IMR-90 (cell line): ENCODE measurements around the gene CRYBA2. TPM values are rescaled to one million over a fixed set of nuclear protein-coding genes. Genes with fewer than 3 reads are reported as not detected.

Experiments used
- ATAC-seq: fragments of 200-7000 bp; cut with Tn5 transposase; 2 replicates; pipeline ENCODE4 v1.9.1; 2020; ENCODE audit warnings: low read depth, mild to moderate bottlenecking, moderate library complexity
- BruUV-seq: library from RNA; stranded (reverse); fragments of 400-500 nt; replicated peaks from 2 replicates; lab custom pipeline; 2021; lab: Mats Ljungman, UMichigan
- CTCF ChIA-PET: fragments of 300-600 bp; formaldehyde crosslinking; extraction: SDS; loops from one replicate; lab custom pipeline; 2021; ENCODE audit warnings: antibody characterized with exemption; lab: Yijun Ruan, JAX
- POLR2A ChIA-PET: fragments of 300-600 bp; sonication (Branson Sonifier 250); formaldehyde crosslinking; loops from one replicate; lab custom pipeline; 2022; ENCODE audit warnings: antibody characterized with exemption; ENCODE audit not compliant: unreplicated experiment; lab: Charles Lee
- DNase-seq: peaks from one replicate; pipeline ENCODE4 v3.0.0; 2013
- H2AFZ ChIP-seq: replicated peaks from 2 replicates; pipeline ENCODE3; 2013; ENCODE audit warnings: low read length, mild to moderate bottlenecking; ENCODE audit not compliant: poor library complexity
- H2AK5ac ChIP-seq: 2 replicates; pipeline ENCODE4 v1.6.1; 2013; ENCODE audit warnings: low read depth, low read length, inconsistent platforms
- H2AK9ac ChIP-seq: replicated peaks from 2 replicates; pipeline ENCODE3; 2013; ENCODE audit warnings: mild to moderate bottlenecking, low read depth, low read length, moderate library complexity; ENCODE audit not compliant: poor library complexity
- H2BK120ac ChIP-seq: 2 replicates; pipeline ENCODE4 v1.6.1; 2013; ENCODE audit warnings: low read depth, low read length, inconsistent platforms
- H2BK15ac ChIP-seq: 3 replicates; pipeline ENCODE4 v1.6.1; 2013; ENCODE audit warnings: low read depth, low read length, inconsistent platforms
- H2BK20ac ChIP-seq: 2 replicates; pipeline ENCODE4 v1.6.1; 2013; ENCODE audit warnings: low read depth, mild to moderate bottlenecking, inconsistent platforms, low read length, moderate library complexity
- H2BK5ac ChIP-seq: 2 replicates; pipeline ENCODE4 v1.6.1; 2013; ENCODE audit warnings: mild to moderate bottlenecking, low read depth, low read length, inconsistent platforms; ENCODE audit not compliant: poor library complexity, severe bottlenecking
- H3K14ac ChIP-seq: replicated peaks from 2 replicates; pipeline ENCODE4 v1.6.1; 2013; ENCODE audit warnings: low read depth, low read length, inconsistent platforms
- H3K18ac ChIP-seq: 2 replicates; pipeline ENCODE4 v1.6.1; 2013; ENCODE audit warnings: low read depth, low read length, control low read depth
- H3K23ac ChIP-seq: 2 replicates; pipeline ENCODE4 v1.6.1; 2013; ENCODE audit warnings: low read depth, low read length, inconsistent platforms
- H3K27ac ChIP-seq: 2 replicates; pipeline ENCODE4 v1.5.1; 2013; ENCODE audit warnings: mild to moderate bottlenecking, control low read depth, low read length; ENCODE audit not compliant: insufficient read depth
- H3K27me3 ChIP-seq: 2 replicates; pipeline ENCODE4 v1.6.1; 2013; ENCODE audit warnings: low read length; ENCODE audit not compliant: control insufficient read depth, insufficient read depth
- H3K36me3 ChIP-seq: 2 replicates; pipeline ENCODE4 v1.6.1; 2013; ENCODE audit warnings: low read length, mixed read lengths; ENCODE audit not compliant: control insufficient read depth, insufficient read depth
- H3K4ac ChIP-seq: 2 replicates; pipeline ENCODE4 v1.6.1; 2013; ENCODE audit warnings: low read depth, low read length, inconsistent platforms
- H3K4me1 ChIP-seq: 2 replicates; pipeline ENCODE4 v1.6.1; 2013; ENCODE audit warnings: low read length, mixed read lengths; ENCODE audit not compliant: control insufficient read depth, insufficient read depth
- H3K4me2 ChIP-seq: 2 replicates; pipeline ENCODE4 v1.6.1; 2013; ENCODE audit warnings: low read depth, mild to moderate bottlenecking, control low read depth, low read length, moderate library complexity
- H3K4me3 ChIP-seq: 2 replicates; pipeline ENCODE4 v1.5.1; 2013; ENCODE audit warnings: low read depth, mild to moderate bottlenecking, control low read depth, low read length, moderate library complexity; ENCODE audit not compliant: insufficient read depth
- H3K56ac ChIP-seq: 2 replicates; pipeline ENCODE4 v1.6.1; 2013; ENCODE audit warnings: low read length, inconsistent platforms; ENCODE audit not compliant: insufficient read depth; ENCODE audit errors: extremely low read depth
- H3K79me1 ChIP-seq, 2 experiments: 2 replicates each; pipeline ENCODE4 v1.6.1; 2013; ENCODE audit warnings: low read length in 2 of 2, inconsistent platforms in 1 of 2, low read depth in 1 of 2
- H3K9ac ChIP-seq: 2 replicates; pipeline ENCODE4 v1.6.1; 2013; ENCODE audit warnings: low read depth, low read length, control low read depth
- H3K9me1 ChIP-seq: 2 replicates; pipeline ENCODE4 v1.6.1; 2013; ENCODE audit warnings: low read length, inconsistent platforms; ENCODE audit not compliant: insufficient read depth
- H3K9me3 ChIP-seq: 2 replicates; pipeline ENCODE4 v1.6.1; 2013; ENCODE audit warnings: low read length; ENCODE audit not compliant: control insufficient read depth, insufficient read depth
- H4K20me1 ChIP-seq: 2 replicates; pipeline ENCODE4 v1.6.1; 2013; ENCODE audit warnings: low read length, inconsistent platforms; ENCODE audit not compliant: insufficient read depth
- H4K5ac ChIP-seq: 2 replicates; pipeline ENCODE4 v1.6.1; 2013; ENCODE audit warnings: mild to moderate bottlenecking, low read depth, low read length, control low read depth
- H4K8ac ChIP-seq, 2 experiments: 2 replicates each; pipeline ENCODE4 v1.6.1; 2013; ENCODE audit warnings: low read depth in 2 of 2, low read length in 2 of 2, control low read depth in 1 of 2, inconsistent platforms in 1 of 2
- H4K91ac ChIP-seq: 2 replicates; pipeline ENCODE4 v1.6.1; 2013; ENCODE audit warnings: low read depth, low read length, inconsistent platforms; ENCODE audit not compliant: insufficient read depth
- CHD1 ChIP-seq: IDR thresholded peaks from 2 replicates; pipeline ENCODE4 v1.6.1; 2012; ENCODE audit warnings: low read depth, low read length, improper control_type of control experiment
- ELK1 ChIP-seq: fragments of 150-350 bp; IDR thresholded peaks from 2 replicates; pipeline ENCODE4 v1.6.1; 2016; ENCODE audit warnings: low read depth, mild to moderate bottlenecking, low read length, moderate library complexity, borderline replicate concordance
- MAZ ChIP-seq: IDR thresholded peaks from 2 replicates; pipeline ENCODE4 v1.6.1; 2012; ENCODE audit warnings: low read depth, mild to moderate bottlenecking, low read length, improper control_type of control experiment, moderate library complexity, borderline replicate concordance
- POLR2A ChIP-seq: IDR thresholded peaks from 2 replicates; pipeline ENCODE4 v1.6.1; 2012; ENCODE audit warnings: mild to moderate bottlenecking, low read depth, low read length
- RAD21 ChIP-seq: IDR thresholded peaks from 2 replicates; pipeline ENCODE4 v1.6.1; 2012; ENCODE audit warnings: low read length, improper control_type of control experiment
- RFX5 ChIP-seq: IDR thresholded peaks from 2 replicates; pipeline ENCODE4 v1.8.0; 2012; ENCODE audit warnings: low read depth, mild to moderate bottlenecking, low read length, moderate library complexity
- SMC3 ChIP-seq: fragments of 150-350 bp; IDR thresholded peaks from 2 replicates; pipeline ENCODE4 v1.6.1; 2016; ENCODE audit warnings: low read depth, mild to moderate bottlenecking, antibody characterized with exemption, low read length, moderate library complexity
- WGBS, 2 experiments: methylation state at CpG; one replicate each; pipeline versions ENCODE4 v1.1.5 to v1.1.7; 2013; ENCODE audit warnings: missing lambda C conversion rate in 2 of 2; ENCODE audit not compliant: insufficient read length in 1 of 2; ENCODE audit errors: extremely low coverage in 2 of 2; 5-methylcytosine and 5-hydroxymethylcytosine counted together
- dilution Hi-C: fragments of 300-500 bp; cut with HindIII; formaldehyde crosslinking; loops from one replicate; pipeline ENCODE4 v1.14.3; 2018; ENCODE audit warnings: low sequenced_read_pairs; ENCODE audit not compliant: unreplicated experiment
- in situ Hi-C: fragments of 300-500 bp; cut with MboI; formaldehyde crosslinking; loops from 3 replicates; pipeline ENCODE4 v1.14.3; 2019; ENCODE audit warnings: low sequenced_read_pairs, inconsistent platforms, mixed read lengths
- intact Hi-C: fragments of 100-400 bp; cut with micrococcal nuclease; formaldehyde crosslinking; loops from 2 replicates; pipeline ENCODE4 v1.10.0; 2022
- polyA plus RNA-seq, 3 experiments: library from polyadenylated mRNA; depleted of rRNA; stranded (reverse); fragments of >200 nt; gene quantifications; 2 replicates each; pipeline ENCODE4 v1.2.3, GENCODE V29; 2012; ENCODE audit warnings: low replicate concordance in 1 of 3
- total RNA-seq: library from RNA; depleted of rRNA; stranded (reverse); fragments of >200 nt; gene quantifications from 2 replicates; pipeline ENCODE4 v1.2.3, GENCODE V29; 2012

The CRYBA2 gene
- total and polyA plus RNA-seq, 2 of the 4 experiments (the other 2 are of a cell fraction) = not detected

- H3K56ac ChIP-seq = no peak overlapping the region
- ChIA-PET CTCF (no interaction called here), POLR2A (no interaction called here)
- no peak overlapping the region for H3K4me2 ChIP-seq
- no peaks in the 10 kb centered on the region for H3K79me1 ChIP-seq
- no peak overlapping the region for H2BK20ac ChIP-seq
- H3K27me3 ChIP-seq = peaks cover 93% of the 10 kb centered on the region
- H2BK120ac ChIP-seq = no peak overlapping the region
- H4K20me1 ChIP-seq = peaks cover 3% of the 10 kb centered on the region; the same call in 1 of the 2 replicates
- H3K27ac ChIP-seq = no peak overlapping the region
- H3K9me3 ChIP-seq = no peaks in the 10 kb centered on the region
- no peak overlapping the region for H2AK9ac ChIP-seq
- no peak overlapping the region for H3K18ac ChIP-seq
- intact Hi-C loops = no loop called here
- no peak overlapping the region for H3K9ac ChIP-seq
- H3K23ac ChIP-seq = no peak overlapping the region
- H3K4me3 ChIP-seq = no peak overlapping the region
- H3K4ac ChIP-seq = no peak overlapping the region
- WGBS, 2 experiments = 4% methylated on average over 10 of the region's 49 CpGs; no CpG with 5 or more reads in 1 of the 2 experiments
- no peak overlapping the region for H3K14ac ChIP-seq
- H2BK15ac ChIP-seq = no peak overlapping the region
- TF ChIP-seq POLR2A (no peak), ELK1 (no peak), RFX5 (no peak), CHD1 (no peak), RAD21 (no peak), SMC3 (no peak), MAZ (no peak)
- H2BK5ac ChIP-seq = no peak overlapping the region
- H2AK5ac ChIP-seq = no peak overlapping the region
- no peaks in the 10 kb centered on the region; the same call in 1 of the 2 replicates for H3K9me1 ChIP-seq
- H4K8ac ChIP-seq = no peak overlapping the region
- ATAC-seq = no peak
- H4K5ac ChIP-seq = no peak overlapping the region
- no peak overlapping the region for H4K91ac ChIP-seq
- H2AFZ ChIP-seq = no peak overlapping the region
- H3K36me3 ChIP-seq = no peaks in the 10 kb centered on the region
- DNase-seq = no peak
- 0 out of 2 replicates have a peak, but pooled peaks cover 2% of the 10 kb centered on the region for H3K4me1 ChIP-seq
- in situ Hi-C loops = no loop called here
- dilution Hi-C loops = no loop called here
- no TSS peak for BruUV-seq
Measured at GRCh38 chr2:218985325-218986091, 7.7 kb downstream of the CRYBA2 start.
